HepG2 (cell line): Measurements from ENCODE around the gene TEAD1. TPM values are rescaled to one million over a fixed set of nuclear protein-coding genes. Genes with fewer than 3 reads are reported as not detected.

Experiments
- CBX5 ChIP-seq: sonication (generic); formaldehyde crosslinking; IDR thresholded peaks from 2 replicates; pipeline ENCODE4 v1.4.0; 2020; ENCODE audit warnings: missing genetic modification reagents, borderline replicate concordance
- CEBPG ChIP-seq: IDR thresholded peaks from 2 replicates; pipeline ENCODE4 v1.6.1; 2016
- CENPX ChIP-seq: sonication (generic); formaldehyde crosslinking; IDR thresholded peaks from 2 replicates; pipeline ENCODE4 v1.9.0; 2021; ENCODE audit warnings: mild to moderate bottlenecking, missing genetic modification reagents, moderate library complexity
- GABPB1 ChIP-seq: IDR thresholded peaks from 2 replicates; pipeline ENCODE4 v1.6.1; 2016; ENCODE audit warnings: mild to moderate bottlenecking, missing genetic modification reagents, moderate library complexity, missing compliant biosample characterization
- KLF12 ChIP-seq: sonication (generic); formaldehyde crosslinking; IDR thresholded peaks from 2 replicates; pipeline ENCODE4 v1.4.0; 2020; ENCODE audit warnings: missing genetic modification reagents, borderline replicate concordance
- MTA3 ChIP-seq: sonication (generic); formaldehyde crosslinking; IDR thresholded peaks from 2 replicates; pipeline ENCODE4 v1.4.0; 2020; ENCODE audit warnings: missing genetic modification reagents
- PCBP1 ChIP-seq: fragments of 200-400 bp; formaldehyde crosslinking; IDR thresholded peaks from 2 replicates; pipeline ENCODE4 v1.6.1; 2017; ENCODE audit warnings: mild to moderate bottlenecking, low read depth, low read length, borderline replicate concordance
- PITX1 ChIP-seq: sonication (generic); formaldehyde crosslinking; IDR thresholded peaks from 2 replicates; pipeline ENCODE4 v1.5.1; 2020; ENCODE audit warnings: mild to moderate bottlenecking, missing genetic modification reagents
- POGZ ChIP-seq: sonication (generic); formaldehyde crosslinking; IDR thresholded peaks from 2 replicates; pipeline ENCODE4 v1.4.0; 2020; ENCODE audit warnings: mild to moderate bottlenecking, missing genetic modification reagents
- RAD51 ChIP-seq: fragments of 450-650 bp; IDR thresholded peaks from 2 replicates; pipeline ENCODE4 v1.6.1; 2016; ENCODE audit warnings: borderline replicate concordance
- SIX4 ChIP-seq: sonication (generic); formaldehyde crosslinking; IDR thresholded peaks from 2 replicates; pipeline ENCODE4 v1.4.0; 2020; ENCODE audit warnings: missing genetic modification reagents
- ZNF263 ChIP-seq: sonication (generic); formaldehyde crosslinking; IDR thresholded peaks from 2 replicates; pipeline ENCODE4 v1.4.0; 2020; ENCODE audit warnings: missing genetic modification reagents
- ZNF292 ChIP-seq: sonication (generic); formaldehyde crosslinking; IDR thresholded peaks from 2 replicates; pipeline ENCODE4 v1.8.1; 2022; ENCODE audit warnings: mild to moderate bottlenecking, low read depth, missing genetic modification reagents, borderline replicate concordance
- ZNF430 ChIP-seq: sonication (generic); formaldehyde crosslinking; IDR thresholded peaks from 2 replicates; pipeline ENCODE4 v1.9.0; 2021; ENCODE audit warnings: mild to moderate bottlenecking, missing genetic modification reagents
- polyA plus RNA-seq, 8 experiments: library from polyadenylated mRNA; depleted of rRNA in 3 of 8; stranded (reverse) in 7 of 8; unstranded in 1 of 8; fragments of >200 nt; fragmentation: Illumina TruSeq in 4 of 8; extraction: Trizol in 4 of 8; gene quantifications; 2 replicates each; pipeline versions ENCODE4 v1.2.1 to v1.2.3, GENCODE V29; 2011 to 2016; ENCODE audit warnings: low read depth in 4 of 8, missing spikeins in 1 of 8, mixed read lengths in 1 of 8; ENCODE audit not compliant: insufficient read depth in 1 of 8
- total RNA-seq, 5 experiments: library from RNA; depleted of rRNA; stranded (reverse); fragments of >200 nt; fragmentation: Illumina TruSeq; extraction: Trizol; gene quantifications; 2 replicates each; pipeline ENCODE4 v1.2.3, GENCODE V29; 2016; ENCODE audit warnings: low read depth in 1 of 5
- TF ChIP-seq, protein P1 (sequence below), 2 experiments: sonication (generic) in 1 of 2; formaldehyde crosslinking in 1 of 2; IDR thresholded peaks; 2 replicates each; pipeline versions ENCODE4 v1.5.1 to v1.6.1; 2011 to 2020; ENCODE audit warnings: borderline replicate concordance in 1 of 2, low read depth in 1 of 2, low read length in 1 of 2, mild to moderate bottlenecking in 1 of 2, missing genetic modification reagents in 1 of 2, moderate library complexity in 1 of 2
- TF ChIP-seq, protein P2 (sequence below): sonication (generic); formaldehyde crosslinking; IDR thresholded peaks from 2 replicates; pipeline ENCODE4; 2020; ENCODE audit warnings: missing genetic modification reagents, mild to moderate bottlenecking, borderline replicate concordance
- TF ChIP-seq, protein P3 (sequence below): IDR thresholded peaks from 2 replicates; pipeline ENCODE4 v1.6.1; 2016
- TF ChIP-seq, protein P4 (sequence below): sonication (generic); formaldehyde crosslinking; IDR thresholded peaks from 2 replicates; pipeline ENCODE4 v1.4.0; 2020; ENCODE audit warnings: missing genetic modification reagents
- TF ChIP-seq, protein P5 (sequence below): IDR thresholded peaks from 2 replicates; pipeline ENCODE4 v1.6.1; 2016; ENCODE audit warnings: missing biosample characterization, missing genetic modification reagents, low read depth

TEAD1 gene
- total and polyA plus RNA-seq, 2 of the 13 experiments (the other 11 are each of a cell fraction or from before 2014, with no cell fraction given): 20.1 to 30.5 TPM

DNA sequence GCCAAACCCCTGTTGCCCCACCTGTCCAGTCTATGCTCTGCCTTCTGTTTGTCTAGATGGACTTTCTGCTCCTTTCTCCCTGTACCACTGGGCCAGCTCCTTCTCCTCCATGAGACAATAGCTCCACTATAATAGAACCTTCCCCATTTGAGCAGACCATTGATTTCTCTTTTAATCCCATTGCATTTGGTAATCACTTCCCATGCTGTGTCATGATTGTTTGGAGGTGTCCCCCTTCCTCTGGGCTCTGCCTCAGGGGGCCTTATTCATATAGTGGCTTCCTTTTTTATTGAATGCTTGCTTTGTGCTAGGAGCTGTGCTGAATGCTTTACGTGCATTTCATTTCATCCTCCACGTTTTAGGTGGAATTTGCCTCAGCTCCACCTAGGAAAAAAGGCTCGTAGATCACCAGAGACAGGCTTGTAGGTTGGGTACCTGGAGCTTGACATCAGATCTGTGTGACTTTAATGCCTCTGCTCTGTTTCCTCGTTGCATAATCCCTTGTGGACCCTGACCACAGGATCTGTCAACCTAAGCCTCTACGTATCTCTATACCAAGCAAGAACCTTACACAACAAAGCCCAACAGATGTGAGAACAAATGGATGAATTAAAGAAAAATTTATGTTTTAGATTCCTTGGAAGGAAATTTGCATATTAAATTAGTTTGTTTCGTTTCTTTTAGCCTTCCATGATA, 228.7 kb downstream of the TEAD1 start (continued):
- TF ChIP-seq, protein P1, sequence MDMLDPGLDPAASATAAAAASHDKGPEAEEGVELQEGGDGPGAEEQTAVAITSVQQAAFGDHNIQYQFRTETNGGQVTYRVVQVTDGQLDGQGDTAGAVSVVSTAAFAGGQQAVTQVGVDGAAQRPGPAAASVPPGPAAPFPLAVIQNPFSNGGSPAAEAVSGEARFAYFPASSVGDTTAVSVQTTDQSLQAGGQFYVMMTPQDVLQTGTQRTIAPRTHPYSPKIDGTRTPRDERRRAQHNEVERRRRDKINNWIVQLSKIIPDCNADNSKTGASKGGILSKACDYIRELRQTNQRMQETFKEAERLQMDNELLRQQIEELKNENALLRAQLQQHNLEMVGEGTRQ (IDR thresholded peaks at IDR 0.05; ENCODE audit: low read depth, low read length): no peak
- TF ChIP-seq, protein P1 (CRISPR knock-in tag; IDR thresholded peaks at IDR 0.05; ENCODE audit: borderline replicate concordance): no peak
- TF ChIP-seq ZNF430 (CRISPR knock-in tag): no peak
- TF ChIP-seq GABPB1 (CRISPR knock-in tag): no peak
- TF ChIP-seq SIX4 (CRISPR knock-in tag): no peak
- TF ChIP-seq, protein P2, sequence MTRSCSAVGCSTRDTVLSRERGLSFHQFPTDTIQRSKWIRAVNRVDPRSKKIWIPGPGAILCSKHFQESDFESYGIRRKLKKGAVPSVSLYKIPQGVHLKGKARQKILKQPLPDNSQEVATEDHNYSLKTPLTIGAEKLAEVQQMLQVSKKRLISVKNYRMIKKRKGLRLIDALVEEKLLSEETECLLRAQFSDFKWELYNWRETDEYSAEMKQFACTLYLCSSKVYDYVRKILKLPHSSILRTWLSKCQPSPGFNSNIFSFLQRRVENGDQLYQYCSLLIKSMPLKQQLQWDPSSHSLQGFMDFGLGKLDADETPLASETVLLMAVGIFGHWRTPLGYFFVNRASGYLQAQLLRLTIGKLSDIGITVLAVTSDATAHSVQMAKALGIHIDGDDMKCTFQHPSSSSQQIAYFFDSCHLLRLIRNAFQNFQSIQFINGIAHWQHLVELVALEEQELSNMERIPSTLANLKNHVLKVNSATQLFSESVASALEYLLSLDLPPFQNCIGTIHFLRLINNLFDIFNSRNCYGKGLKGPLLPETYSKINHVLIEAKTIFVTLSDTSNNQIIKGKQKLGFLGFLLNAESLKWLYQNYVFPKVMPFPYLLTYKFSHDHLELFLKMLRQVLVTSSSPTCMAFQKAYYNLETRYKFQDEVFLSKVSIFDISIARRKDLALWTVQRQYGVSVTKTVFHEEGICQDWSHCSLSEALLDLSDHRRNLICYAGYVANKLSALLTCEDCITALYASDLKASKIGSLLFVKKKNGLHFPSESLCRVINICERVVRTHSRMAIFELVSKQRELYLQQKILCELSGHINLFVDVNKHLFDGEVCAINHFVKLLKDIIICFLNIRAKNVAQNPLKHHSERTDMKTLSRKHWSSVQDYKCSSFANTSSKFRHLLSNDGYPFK: no peak
- TF ChIP-seq POGZ (CRISPR knock-in tag): 0 out of 2 replicates have a peak, but pooled peaks have one; percentile 35
- TF ChIP-seq, protein P3, sequence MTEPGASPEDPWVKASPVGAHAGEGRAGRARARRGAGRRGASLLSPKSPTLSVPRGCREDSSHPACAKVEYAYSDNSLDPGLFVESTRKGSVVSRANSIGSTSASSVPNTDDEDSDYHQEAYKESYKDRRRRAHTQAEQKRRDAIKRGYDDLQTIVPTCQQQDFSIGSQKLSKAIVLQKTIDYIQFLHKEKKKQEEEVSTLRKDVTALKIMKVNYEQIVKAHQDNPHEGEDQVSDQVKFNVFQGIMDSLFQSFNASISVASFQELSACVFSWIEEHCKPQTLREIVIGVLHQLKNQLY (CRISPR knock-in tag): no peak
- no peak for TF ChIP-seq ZNF263 (CRISPR knock-in tag)
- no peak for TF ChIP-seq RAD51
- TF ChIP-seq, protein P4, sequence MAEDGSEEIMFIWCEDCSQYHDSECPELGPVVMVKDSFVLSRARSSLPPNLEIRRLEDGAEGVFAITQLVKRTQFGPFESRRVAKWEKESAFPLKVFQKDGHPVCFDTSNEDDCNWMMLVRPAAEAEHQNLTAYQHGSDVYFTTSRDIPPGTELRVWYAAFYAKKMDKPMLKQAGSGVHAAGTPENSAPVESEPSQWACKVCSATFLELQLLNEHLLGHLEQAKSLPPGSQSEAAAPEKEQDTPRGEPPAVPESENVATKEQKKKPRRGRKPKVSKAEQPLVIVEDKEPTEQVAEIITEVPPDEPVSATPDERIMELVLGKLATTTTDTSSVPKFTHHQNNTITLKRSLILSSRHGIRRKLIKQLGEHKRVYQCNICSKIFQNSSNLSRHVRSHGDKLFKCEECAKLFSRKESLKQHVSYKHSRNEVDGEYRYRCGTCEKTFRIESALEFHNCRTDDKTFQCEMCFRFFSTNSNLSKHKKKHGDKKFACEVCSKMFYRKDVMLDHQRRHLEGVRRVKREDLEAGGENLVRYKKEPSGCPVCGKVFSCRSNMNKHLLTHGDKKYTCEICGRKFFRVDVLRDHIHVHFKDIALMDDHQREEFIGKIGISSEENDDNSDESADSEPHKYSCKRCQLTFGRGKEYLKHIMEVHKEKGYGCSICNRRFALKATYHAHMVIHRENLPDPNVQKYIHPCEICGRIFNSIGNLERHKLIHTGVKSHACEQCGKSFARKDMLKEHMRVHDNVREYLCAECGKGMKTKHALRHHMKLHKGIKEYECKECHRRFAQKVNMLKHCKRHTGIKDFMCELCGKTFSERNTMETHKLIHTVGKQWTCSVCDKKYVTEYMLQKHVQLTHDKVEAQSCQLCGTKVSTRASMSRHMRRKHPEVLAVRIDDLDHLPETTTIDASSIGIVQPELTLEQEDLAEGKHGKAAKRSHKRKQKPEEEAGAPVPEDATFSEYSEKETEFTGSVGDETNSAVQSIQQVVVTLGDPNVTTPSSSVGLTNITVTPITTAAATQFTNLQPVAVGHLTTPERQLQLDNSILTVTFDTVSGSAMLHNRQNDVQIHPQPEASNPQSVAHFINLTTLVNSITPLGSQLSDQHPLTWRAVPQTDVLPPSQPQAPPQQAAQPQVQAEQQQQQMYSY (CRISPR knock-in tag): no peak
- TF ChIP-seq, protein P5, sequence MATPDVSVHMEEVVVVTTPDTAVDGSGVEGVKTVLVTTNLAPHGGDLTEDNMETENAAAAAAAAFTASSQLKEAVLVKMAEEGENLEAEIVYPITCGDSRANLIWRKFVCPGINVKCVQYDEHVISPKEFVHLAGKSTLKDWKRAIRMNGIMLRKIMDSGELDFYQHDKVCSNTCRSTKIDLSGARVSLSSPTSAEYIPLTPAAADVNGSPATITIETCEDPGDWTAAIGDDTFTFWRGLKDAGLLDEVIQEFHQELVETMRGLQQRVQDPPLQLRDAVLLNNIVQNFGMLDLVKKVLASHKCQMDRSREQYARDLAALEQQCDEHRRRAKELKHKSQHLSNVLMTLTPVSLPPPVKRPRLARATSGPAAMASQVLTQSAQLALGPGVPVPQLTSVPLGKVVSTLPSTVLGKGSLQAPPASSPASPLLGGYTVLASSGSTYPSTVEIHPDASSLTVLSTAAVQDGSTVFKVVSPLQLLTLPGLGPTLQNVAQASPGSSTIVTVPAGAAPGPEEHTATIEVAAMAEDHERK (CRISPR knock-in tag): no peak
- no peak for TF ChIP-seq ZNF292
- TF ChIP-seq PITX1 (CRISPR knock-in tag): peak; percentile 38; the same call in 1 of the 2 replicates
- TF ChIP-seq PCBP1: no peak
- no peak for TF ChIP-seq MTA3
- TF ChIP-seq CBX5 (CRISPR knock-in tag): no peak
- TF ChIP-seq CEBPG: peak; percentile 89
- TF ChIP-seq KLF12 (CRISPR knock-in tag): no peak
- no peak for TF ChIP-seq CENPX (CRISPR knock-in tag)
